WTC11 (cell line): ENCODE data around the gene CHPT1. TPM values are rescaled to one million over a fixed set of nuclear protein-coding genes. Genes with fewer than 3 reads are reported as not detected.

Experiments used
- ATAC-seq: fragments of 200-7000 bp; cut with Tn5 transposase; 2 replicates; pipeline ENCODE4 v1.10.0; 2021; ENCODE audit warnings: mild to moderate bottlenecking, moderate library complexity
- CTCF ChIA-PET: fragments of 300-600 bp; sonication (Branson Sonifier 250); formaldehyde crosslinking; loops from one replicate; lab custom pipeline; 2021; ENCODE audit warnings: antibody characterized with exemption; lab: Charles Lee
- POLR2A ChIA-PET: fragments of 350-600 bp; sonication (Branson Sonifier 250); formaldehyde crosslinking; loops from one replicate; lab custom pipeline; 2021; ENCODE audit warnings: antibody characterized with exemption; lab: Charles Lee
- DNase-seq: peaks from one replicate; pipeline ENCODE4 v3.0.0; 2021; ENCODE audit warnings: low spot score
- H3K27ac Mint-ChIP-seq: 2 replicates; pipeline ENCODE4 v1.8.0; 2021; ENCODE audit warnings: mixed read lengths
- H3K27me3 Mint-ChIP-seq: 2 replicates; pipeline ENCODE4 v1.8.0; 2021; ENCODE audit warnings: low read depth, mild to moderate bottlenecking, moderate library complexity, mixed read lengths
- H3K36me3 Mint-ChIP-seq: 2 replicates; pipeline ENCODE4 v1.8.0; 2021; ENCODE audit warnings: mixed read lengths
- H3K4me1 Mint-ChIP-seq: 2 replicates; pipeline ENCODE4 v1.8.0; 2022; ENCODE audit warnings: mixed read lengths
- H3K4me3 Mint-ChIP-seq: 2 replicates; pipeline ENCODE4 v1.8.0; 2021; ENCODE audit warnings: mild to moderate bottlenecking, moderate library complexity, mixed read lengths
- H3K9me3 Mint-ChIP-seq: 2 replicates; pipeline ENCODE4 v1.8.0; 2021; ENCODE audit warnings: mixed read lengths
- E2F4 ChIP-seq: sonication (generic); formaldehyde crosslinking; IDR thresholded peaks from 2 replicates; pipeline ENCODE4 v1.8.1; 2022; ENCODE audit warnings: low read depth, mild to moderate bottlenecking, moderate library complexity, missing genetic modification reagents, borderline replicate concordance
- E2F5 ChIP-seq: sonication (generic); formaldehyde crosslinking; IDR thresholded peaks from 2 replicates; pipeline ENCODE4 v1.8.1; 2022; ENCODE audit warnings: mild to moderate bottlenecking, moderate library complexity, missing genetic modification reagents
- FOXP1 ChIP-seq: sonication (generic); formaldehyde crosslinking; IDR thresholded peaks from 2 replicates; pipeline ENCODE4 v1.8.0; 2022; ENCODE audit warnings: missing genetic modification reagents, mild to moderate bottlenecking, moderate library complexity, borderline replicate concordance
- JUN ChIP-seq: sonication (generic); formaldehyde crosslinking; IDR thresholded peaks from 2 replicates; pipeline ENCODE4 v1.8.0; 2023; ENCODE audit warnings: mild to moderate bottlenecking, missing genetic modification reagents
- MAX ChIP-seq: sonication (generic); formaldehyde crosslinking; IDR thresholded peaks from 2 replicates; pipeline ENCODE4 v1.8.0; 2022; ENCODE audit warnings: mild to moderate bottlenecking, missing genetic modification reagents
- MLX ChIP-seq: sonication (generic); formaldehyde crosslinking; IDR thresholded peaks from 2 replicates; pipeline ENCODE4 v1.8.1; 2023; ENCODE audit warnings: mild to moderate bottlenecking, missing genetic modification reagents, moderate library complexity
- MXD4 ChIP-seq: fragments of 250-450 bp; sonication (Bioruptor Pico); IDR thresholded peaks from 2 replicates; pipeline ENCODE4 v1.8.0; 2021; ENCODE audit warnings: mild to moderate bottlenecking, moderate library complexity, borderline replicate concordance
- MYBL2 ChIP-seq: sonication (generic); formaldehyde crosslinking; IDR thresholded peaks from 2 replicates; pipeline ENCODE4 v1.8.1; 2023; ENCODE audit warnings: mild to moderate bottlenecking, moderate library complexity, missing genetic modification reagents
- RELA ChIP-seq: sonication (generic); formaldehyde crosslinking; IDR thresholded peaks from 2 replicates; pipeline ENCODE4 v1.8.1; 2022; ENCODE audit warnings: missing genetic modification reagents, mild to moderate bottlenecking, borderline replicate concordance
- RORB ChIP-seq: fragments of 250-450 bp; sonication (Bioruptor Pico); IDR thresholded peaks from 2 replicates; pipeline ENCODE4 v1.9.0; 2021; ENCODE audit warnings: mild to moderate bottlenecking
- SMAD3 ChIP-seq: sonication (generic); formaldehyde crosslinking; IDR thresholded peaks from 2 replicates; pipeline ENCODE4 v1.8.0; 2022; ENCODE audit warnings: missing genetic modification reagents, mild to moderate bottlenecking, borderline replicate concordance
- TP53 ChIP-seq: sonication (generic); formaldehyde crosslinking; IDR thresholded peaks from 2 replicates; pipeline ENCODE4 v1.8.1; 2023; ENCODE audit warnings: mild to moderate bottlenecking, missing genetic modification reagents
- total RNA-seq: library from RNA; stranded (reverse); gene quantifications from 3 replicates; pipeline ENCODE4 v1.2.3, GENCODE V29; 2021
- TF ChIP-seq, protein P1 (sequence below): sonication (generic); formaldehyde crosslinking; IDR thresholded peaks from 2 replicates; pipeline ENCODE4 v1.8.0; 2023; ENCODE audit warnings: missing genetic modification reagents, mild to moderate bottlenecking, borderline replicate concordance
- TF ChIP-seq, protein P2 (sequence below): fragments of 250-450 bp; sonication (Bioruptor Pico); IDR thresholded peaks from 2 replicates; pipeline ENCODE4 v1.9.0; 2021; ENCODE audit warnings: mild to moderate bottlenecking

CHPT1 gene
- total RNA-seq, 1 experiment from 2014 or later: 19.1 TPM

GRCh38 chr12:101772012-101772775, 74.8 kb downstream of the CHPT1 start:
- Mint-ChIP-seq H3K4me3 (no peak overlapping the region), H3K36me3 (peaks cover 12% of the 10 kb centered on the region), H3K4me1 (no peaks in the 10 kb centered on the region), H3K27me3 (no peaks in the 10 kb centered on the region), H3K27ac (no peak overlapping the region), H3K9me3 (no peaks in the 10 kb centered on the region)
- no peak for TF ChIP-seq SMAD3 (CRISPR knock-in tag)
- no peak for TF ChIP-seq FOXP1 (CRISPR knock-in tag)
- TF ChIP-seq RELA (CRISPR knock-in tag): no peak
- no peak for TF ChIP-seq E2F4 (CRISPR knock-in tag)
- TF ChIP-seq MLX (CRISPR knock-in tag): no peak
- TF ChIP-seq MYBL2: no peak
- TF ChIP-seq MXD4 (CRISPR knock-in tag): no peak
- TF ChIP-seq RORB (CRISPR knock-in tag): no peak
- no peak for TF ChIP-seq JUN (CRISPR knock-in tag)
- TF ChIP-seq E2F5 (CRISPR knock-in tag): no peak
- TF ChIP-seq, protein P1, sequence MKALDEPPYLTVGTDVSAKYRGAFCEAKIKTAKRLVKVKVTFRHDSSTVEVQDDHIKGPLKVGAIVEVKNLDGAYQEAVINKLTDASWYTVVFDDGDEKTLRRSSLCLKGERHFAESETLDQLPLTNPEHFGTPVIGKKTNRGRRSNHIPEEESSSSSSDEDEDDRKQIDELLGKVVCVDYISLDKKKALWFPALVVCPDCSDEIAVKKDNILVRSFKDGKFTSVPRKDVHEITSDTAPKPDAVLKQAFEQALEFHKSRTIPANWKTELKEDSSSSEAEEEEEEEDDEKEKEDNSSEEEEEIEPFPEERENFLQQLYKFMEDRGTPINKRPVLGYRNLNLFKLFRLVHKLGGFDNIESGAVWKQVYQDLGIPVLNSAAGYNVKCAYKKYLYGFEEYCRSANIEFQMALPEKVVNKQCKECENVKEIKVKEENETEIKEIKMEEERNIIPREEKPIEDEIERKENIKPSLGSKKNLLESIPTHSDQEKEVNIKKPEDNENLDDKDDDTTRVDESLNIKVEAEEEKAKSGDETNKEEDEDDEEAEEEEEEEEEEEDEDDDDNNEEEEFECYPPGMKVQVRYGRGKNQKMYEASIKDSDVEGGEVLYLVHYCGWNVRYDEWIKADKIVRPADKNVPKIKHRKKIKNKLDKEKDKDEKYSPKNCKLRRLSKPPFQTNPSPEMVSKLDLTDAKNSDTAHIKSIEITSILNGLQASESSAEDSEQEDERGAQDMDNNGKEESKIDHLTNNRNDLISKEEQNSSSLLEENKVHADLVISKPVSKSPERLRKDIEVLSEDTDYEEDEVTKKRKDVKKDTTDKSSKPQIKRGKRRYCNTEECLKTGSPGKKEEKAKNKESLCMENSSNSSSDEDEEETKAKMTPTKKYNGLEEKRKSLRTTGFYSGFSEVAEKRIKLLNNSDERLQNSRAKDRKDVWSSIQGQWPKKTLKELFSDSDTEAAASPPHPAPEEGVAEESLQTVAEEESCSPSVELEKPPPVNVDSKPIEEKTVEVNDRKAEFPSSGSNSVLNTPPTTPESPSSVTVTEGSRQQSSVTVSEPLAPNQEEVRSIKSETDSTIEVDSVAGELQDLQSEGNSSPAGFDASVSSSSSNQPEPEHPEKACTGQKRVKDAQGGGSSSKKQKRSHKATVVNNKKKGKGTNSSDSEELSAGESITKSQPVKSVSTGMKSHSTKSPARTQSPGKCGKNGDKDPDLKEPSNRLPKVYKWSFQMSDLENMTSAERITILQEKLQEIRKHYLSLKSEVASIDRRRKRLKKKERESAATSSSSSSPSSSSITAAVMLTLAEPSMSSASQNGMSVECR (CRISPR knock-in tag): no peak
- TF ChIP-seq MAX: no peak
- TF ChIP-seq TP53 (CRISPR knock-in tag): no peak
- TF ChIP-seq, protein P2, sequence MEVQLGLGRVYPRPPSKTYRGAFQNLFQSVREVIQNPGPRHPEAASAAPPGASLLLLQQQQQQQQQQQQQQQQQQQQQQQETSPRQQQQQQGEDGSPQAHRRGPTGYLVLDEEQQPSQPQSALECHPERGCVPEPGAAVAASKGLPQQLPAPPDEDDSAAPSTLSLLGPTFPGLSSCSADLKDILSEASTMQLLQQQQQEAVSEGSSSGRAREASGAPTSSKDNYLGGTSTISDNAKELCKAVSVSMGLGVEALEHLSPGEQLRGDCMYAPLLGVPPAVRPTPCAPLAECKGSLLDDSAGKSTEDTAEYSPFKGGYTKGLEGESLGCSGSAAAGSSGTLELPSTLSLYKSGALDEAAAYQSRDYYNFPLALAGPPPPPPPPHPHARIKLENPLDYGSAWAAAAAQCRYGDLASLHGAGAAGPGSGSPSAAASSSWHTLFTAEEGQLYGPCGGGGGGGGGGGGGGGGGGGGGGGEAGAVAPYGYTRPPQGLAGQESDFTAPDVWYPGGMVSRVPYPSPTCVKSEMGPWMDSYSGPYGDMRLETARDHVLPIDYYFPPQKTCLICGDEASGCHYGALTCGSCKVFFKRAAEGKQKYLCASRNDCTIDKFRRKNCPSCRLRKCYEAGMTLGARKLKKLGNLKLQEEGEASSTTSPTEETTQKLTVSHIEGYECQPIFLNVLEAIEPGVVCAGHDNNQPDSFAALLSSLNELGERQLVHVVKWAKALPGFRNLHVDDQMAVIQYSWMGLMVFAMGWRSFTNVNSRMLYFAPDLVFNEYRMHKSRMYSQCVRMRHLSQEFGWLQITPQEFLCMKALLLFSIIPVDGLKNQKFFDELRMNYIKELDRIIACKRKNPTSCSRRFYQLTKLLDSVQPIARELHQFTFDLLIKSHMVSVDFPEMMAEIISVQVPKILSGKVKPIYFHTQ (CRISPR knock-in tag): no peak
- ATAC-seq (no peak), DNase-seq (no peak)
- CTCF ChIA-PET: interaction anchor here (0.7 to 3.1 kb wide), 4 partner anchors 13 to 365 kb away, joined by 3 to 71 read pairs (median 29); partner anchors contain the start of genes ARL1 and GNPTAB
- POLR2A ChIA-PET: no interaction called here
